Measurements from ENCODE around the gene FOLR2.
A peak's percentile ranks its signal among the peaks of the same experiment; 100 is the strongest.

FOLR2 gene

DNA sequence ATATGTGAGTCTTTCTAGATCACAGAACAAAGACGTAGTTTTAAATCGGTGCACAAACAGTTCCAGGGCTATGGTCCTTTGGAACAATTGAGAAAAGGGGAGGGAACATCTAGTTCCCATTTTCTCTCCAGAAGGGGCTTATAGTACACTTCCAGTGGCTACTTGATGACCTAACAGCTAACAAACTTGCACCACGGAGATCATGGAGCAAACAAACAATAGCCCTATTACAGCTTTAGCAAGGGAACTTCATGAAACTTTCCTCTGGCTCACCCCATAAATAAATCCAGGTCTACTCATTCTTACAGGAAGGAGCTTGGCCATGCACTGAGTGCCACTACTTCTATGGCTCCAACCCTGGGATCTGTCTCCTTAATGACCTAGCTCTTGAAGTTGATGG lies 8.3 kb upstream of the FOLR2 start:
- no peak for DNase-seq

DNA sequence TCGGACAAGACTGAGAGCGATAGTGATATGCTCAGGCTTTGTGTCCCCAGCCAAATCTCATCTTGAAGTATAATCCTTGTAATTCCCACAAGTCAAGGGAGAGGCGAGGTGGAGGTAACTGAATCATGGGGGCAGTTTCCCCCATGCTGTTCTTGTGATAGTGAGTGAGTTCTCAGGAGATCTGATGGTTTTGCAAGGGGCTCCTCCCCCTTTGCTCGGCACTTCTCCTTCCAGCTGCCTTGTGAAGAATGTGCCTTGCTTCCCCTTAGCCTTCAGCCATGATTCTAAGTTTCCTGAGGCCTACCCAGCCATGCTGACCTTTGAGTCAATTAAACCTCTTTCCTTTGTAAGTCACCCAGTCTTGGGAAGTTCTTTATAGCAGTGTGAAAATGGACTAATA lies 7.5 kb upstream of the FOLR2 start:
- DNase-seq = no peak

DNA sequence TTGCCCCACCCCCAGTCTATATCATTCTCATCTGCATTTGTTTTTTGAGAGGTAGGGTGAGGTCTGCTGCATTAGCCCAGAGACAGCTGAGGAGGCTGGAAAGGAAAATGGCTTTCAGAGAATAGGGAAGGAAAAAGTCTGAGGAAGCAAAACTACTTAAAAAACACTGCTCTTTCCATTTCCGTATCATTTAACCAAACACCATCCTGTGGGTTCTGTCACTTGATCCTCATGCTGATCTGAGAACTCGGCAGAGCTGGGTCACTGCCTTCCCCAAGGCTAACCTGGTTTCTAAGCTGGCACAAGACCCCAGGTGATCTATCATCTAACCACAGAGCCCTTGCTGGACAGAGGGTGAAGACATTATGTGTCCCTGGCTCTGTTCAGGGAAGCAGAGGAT lies 1.2 kb downstream of the FOLR2 start:
- DNase-seq = no peak

DNA sequence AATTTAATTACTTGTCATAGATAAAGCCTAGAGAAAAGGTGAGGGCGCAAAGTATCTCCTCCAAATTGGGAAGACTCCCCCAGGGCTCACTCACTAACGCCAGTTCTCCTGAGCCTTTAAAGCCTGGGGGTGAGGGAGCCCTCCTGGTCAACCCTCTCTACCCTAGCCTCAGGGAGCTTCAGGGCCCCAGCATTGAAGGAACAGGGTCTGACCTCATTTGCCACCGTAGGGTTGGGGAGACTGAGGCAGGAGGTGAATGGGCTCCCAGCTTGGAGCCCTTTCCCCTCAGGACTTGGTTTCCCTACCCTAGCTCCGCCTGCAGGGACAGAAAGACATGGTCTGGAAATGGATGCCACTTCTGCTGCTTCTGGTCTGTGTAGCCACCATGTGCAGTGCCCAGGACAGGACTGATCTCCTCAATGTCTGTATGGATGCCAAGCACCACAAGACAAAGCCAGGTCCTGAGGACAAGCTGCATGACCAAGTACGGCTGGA lies 1.7 kb downstream of the FOLR2 start:
- DNase-seq = no peak

DNA sequence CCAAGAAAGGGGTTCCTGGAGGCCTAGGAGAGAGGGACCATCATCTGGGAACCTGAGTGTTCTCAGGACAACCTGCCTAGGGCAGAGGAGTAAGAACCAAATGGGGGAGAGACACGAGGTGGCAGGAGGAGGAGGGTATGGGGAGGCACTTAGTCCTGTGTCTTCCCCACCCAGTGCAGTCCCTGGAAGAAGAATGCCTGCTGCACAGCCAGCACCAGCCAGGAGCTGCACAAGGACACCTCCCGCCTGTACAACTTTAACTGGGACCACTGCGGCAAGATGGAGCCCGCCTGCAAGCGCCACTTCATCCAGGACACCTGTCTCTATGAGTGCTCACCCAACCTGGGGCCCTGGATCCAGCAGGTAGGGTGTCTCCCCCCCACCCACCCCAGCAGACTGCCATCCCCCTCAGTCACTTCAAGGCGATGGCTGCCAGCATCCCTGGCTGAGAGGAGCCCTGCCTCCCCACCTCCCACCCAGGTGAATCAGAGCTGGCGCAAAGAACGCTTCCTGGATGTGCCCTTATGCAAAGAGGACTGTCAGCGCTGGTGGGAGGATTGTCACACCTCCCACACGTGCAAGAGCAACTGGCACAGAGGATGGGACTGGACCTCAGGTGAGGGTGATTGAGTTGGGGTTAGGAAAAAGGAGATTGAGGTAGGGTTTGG lies 4.2 kb downstream of the FOLR2 start:
- DNase-seq = no peak

DNA sequence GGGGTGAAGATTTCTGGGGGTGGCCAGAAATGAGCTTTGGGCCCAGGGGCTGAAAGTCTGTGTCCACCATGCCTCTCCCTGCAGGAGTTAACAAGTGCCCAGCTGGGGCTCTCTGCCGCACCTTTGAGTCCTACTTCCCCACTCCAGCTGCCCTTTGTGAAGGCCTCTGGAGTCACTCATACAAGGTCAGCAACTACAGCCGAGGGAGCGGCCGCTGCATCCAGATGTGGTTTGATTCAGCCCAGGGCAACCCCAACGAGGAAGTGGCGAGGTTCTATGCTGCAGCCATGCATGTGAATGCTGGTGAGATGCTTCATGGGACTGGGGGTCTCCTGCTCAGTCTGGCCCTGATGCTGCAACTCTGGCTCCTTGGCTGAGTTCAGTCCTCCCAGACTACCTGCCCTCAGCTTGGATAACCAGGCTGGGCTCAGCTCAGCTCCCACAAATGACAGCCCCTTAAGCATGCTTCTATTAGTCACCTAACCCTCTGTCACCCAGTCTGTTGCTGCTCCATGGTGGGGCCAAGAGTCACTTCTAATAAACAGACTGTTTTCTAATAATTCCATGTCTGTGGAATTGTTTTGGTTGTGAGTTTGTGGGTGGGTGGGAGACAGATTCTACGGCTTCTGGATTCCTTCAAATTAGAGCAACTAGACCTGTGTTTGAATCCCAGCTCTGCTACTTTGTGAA lies 4.9 kb downstream of the FOLR2 start:
- no peak for DNase-seq

DNA sequence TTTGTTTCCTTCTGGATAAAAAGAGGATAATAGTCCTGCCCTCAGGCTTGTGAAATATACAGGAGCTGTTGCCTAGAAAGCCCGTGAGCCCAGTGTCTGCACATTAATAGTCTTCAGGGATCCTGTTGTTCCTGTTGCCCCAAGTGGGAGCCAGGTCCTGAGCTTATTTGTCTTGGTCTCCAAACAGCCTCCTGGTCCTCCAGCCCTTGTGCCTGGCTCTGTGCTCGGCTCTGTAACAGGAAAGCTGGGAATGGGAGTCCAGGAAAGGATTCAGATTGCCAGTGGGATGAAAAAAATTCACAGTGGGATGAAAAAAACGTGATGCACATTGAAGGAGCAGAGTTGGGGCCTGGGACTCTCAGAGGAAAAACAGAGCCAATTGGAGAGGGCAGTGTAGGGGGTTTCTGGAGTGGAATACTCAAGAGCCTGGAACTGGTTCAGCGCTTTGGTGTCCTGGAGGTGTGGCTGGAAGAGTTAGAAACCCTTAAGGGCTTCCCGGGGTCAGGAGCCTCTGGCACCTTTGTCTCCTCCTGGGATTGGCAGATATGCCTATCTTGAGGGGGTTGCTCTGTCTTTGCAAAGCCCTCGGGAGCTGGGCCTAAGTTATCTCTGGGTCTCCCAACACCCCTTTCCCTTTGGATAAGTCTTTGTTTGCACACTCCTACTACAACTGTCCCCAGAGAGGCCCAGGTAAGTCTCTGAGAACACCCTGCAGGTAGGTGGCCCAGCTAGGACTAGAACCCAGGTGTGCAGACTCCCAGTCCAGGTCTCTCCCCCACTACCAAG lies 5.7 kb downstream of the FOLR2 start:
- DNase-seq = no peak

DNA sequence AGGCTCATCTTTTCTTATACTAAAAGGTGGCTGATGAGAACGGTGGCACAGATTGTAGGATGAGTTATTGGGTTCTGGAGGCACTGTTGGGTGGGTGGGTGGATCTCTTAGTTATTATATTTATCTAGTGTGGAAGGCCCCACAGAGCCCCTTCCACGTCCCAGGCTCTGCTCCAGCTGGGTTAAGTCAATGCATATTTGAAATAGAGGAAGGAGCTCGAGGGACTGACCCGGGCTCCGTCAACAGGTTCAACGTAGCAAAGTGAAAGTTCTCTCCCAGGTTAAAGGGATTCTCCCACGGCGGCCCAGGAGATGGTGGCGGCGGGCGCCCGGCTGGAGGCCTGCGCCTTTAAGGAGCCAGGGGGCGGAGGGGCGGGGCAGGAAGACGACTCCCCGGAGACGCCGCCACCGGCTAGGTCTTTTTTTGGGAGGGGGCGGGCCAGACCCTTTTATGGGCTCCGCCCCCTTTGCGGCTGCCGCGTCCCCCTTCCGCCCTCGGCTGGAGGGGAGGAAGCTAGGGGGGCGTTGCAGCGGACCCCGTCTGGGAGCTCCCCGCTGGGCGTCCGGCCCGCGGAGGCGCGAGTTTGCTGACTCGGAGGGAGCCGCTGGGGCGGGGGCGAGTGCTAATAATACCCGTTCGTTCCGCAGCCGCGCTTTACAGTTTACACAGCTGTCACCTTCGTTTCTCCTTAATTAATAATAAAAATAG lies 6.5 kb downstream of the FOLR2 start:
- peak; percentile 94 for DNase-seq

DNA sequence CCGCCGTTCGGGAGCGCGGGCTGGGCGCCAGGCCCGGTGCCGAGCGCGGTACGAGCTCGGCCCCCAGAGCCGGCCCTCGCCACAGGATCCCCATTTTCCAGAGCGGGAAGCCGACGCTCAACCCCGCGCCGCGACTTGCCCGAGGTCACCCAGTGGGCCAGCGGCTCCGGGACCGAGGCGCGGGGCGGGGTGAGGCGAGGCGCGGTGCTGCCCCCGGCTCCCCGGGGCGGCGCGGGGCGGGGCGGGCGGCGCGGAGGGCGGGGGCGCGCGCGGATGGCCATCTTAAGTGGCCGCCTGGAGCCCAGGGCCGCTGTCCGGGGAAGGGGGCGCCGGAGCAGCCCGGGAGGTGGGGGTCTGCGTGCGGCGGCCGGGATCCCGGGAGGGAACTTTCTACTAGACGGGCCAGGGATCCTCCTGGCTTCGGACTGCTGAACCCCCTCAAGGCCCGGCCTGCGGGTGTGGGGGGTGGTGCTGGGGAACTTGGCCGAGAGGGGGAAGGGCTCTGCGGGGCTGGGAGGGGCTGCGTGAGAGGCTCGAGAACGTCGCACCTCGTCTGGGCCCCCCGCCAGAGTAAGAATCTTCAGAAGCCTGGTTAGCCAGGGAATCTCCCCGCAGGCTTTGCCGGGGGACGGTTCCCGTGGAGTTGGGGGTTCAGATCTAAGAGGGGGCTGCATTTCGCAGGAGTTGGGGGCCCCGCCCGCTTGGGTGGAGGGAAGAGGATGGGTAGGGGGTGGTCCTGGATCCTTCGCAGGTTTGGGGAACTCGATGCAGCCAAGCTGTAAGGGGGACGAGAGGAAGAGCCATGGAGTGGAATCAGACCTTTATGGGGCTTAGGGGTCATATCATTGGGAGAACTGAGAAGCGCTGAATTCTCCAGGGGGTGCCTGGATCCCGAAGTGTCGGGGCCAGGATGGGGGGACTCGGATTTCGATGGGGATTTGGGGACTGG lies 7.3 kb downstream of the FOLR2 start:
- DNase-seq = peak; percentile 61

DNA sequence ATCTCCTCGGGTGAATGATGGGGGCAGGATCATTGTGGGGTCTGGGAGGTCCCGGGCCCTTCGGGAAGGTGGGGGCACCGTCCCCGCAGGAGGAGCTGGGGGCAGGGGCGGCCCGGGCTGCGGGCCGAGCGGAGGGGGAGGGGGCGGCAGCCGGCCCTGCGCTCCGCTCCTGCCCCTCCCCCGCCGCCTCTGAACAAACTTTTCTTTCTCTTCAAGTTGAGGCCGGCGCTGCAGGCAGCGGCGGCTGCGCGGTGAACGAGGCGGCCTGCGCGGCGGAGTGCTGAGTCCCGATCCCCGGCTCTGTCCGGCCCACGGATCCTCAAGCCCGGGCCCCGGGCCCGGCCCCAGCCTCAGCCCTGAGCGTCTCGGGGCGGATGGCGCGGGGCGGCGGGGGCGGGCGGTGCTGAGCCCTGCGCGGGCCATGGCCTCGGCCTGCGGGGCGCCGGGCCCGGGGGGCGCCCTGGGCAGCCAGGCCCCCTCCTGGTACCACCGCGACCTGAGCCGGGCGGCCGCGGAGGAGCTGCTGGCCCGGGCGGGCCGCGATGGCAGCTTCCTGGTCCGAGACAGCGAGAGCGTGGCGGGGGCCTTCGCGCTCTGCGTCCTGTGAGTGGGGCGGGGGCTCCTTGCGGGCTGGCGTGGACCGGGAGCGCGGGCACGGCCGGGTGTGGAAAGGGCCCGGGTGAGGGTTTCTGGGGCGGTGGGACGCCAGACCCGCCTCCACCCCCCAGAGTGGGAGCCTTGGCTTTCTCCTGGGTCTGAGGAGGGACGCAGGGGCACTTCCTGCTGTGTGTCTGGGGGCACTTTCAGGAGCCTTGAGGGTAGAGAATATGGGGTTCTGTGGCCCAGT lies 8.2 kb downstream of the FOLR2 start, which contains the start of gene INPPL1:
INPPL1 (plus strand) TSS at position 204 of the 847 bp plus-strand sequence; CDS start at position 422, 218 bp downstream.
- peak; percentile 32 for DNase-seq

DNA sequence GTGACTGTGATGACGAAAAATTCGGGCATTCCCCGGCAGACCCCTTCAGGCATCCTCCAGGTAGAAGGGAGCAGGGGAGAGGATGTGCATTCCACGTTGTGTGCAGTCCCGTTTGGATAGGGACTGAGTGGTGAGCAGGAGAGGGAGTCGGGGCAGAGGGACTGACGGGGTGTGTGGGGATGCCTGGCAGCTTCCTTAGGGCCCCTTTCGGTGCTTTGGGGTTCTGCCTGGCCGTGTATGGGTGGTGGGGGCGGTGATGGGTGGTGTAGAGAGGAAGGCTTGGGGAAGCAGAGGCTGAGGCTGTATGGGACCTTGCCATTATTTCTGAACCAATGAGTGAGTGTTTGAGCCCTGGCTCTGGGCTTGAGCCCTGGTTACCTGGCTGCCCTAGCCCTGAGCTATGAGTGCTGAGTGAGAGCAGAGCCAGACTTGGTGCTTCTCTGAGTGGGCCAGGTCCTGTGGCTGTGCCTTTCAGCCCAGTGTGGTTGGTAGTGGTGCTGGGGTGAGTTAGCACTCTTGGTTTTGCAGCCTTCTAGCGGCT lies 8.9 kb downstream of the FOLR2 start:
- DNase-seq = peak; percentile 49

DNA sequence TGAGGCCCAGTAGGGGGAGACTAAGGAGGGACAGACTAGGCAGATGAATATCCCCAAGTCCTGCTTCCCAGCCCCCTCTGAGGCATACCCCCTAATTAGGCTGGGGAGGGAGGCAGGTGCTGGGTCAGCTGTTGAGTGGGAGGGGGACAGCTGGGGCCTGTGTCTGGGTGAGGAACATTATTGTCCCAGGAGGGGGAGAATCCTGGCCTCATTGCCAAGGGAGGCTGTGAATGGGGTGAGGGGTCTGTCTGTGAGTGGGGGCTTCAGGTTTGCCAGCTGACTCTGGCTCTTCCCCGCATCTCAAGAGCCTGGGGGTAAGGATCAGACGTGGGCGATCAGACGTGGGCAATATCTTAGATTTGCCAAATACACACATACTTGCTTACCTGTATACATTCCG lies 10.1 kb downstream of the FOLR2 start:
- no peak for DNase-seq

DNA sequence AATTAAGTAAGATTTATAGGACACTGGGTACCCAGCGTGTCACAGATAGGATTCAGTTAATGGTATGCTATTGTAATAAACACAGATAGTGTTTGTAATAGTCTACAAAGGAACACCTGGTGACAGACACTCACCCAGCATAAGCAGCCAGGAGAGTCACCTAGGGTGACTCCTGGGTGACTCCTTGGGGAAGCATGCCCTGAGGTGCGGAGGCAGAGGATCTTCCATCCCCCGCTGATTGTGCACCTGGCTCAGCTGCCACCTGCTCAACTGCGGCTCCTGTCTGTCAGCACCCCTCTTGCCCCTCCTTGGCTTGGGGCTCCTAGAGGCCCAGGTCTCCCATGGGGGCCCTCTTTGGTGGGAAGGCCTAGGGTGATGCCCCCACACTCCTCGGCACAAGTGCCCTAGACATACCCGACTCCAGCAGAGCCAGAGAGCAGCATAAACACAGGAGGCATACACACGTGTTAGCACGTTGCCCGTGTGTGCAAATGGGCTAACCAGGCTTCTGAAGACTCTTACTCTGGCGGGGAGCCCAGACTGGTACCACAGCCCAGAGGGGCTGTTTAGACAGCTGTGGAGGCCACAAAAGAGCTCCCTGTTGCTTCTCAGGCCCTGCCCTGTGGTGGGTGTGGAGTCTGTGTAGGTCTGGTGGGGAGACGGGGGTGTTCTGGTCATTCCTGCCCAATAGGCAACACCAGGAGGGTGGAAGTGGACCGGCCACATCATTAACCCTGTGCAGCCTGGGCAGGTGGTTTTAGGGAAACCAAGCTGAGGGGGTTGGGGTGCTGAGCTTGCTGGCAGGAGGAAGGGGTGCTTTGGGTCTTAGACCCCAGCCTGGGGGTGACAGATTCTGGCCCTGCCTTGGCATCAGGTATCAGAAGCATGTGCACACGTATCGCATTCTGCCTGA lies 11.0 kb downstream of the FOLR2 start:
- DNase-seq = no peak

DNA sequence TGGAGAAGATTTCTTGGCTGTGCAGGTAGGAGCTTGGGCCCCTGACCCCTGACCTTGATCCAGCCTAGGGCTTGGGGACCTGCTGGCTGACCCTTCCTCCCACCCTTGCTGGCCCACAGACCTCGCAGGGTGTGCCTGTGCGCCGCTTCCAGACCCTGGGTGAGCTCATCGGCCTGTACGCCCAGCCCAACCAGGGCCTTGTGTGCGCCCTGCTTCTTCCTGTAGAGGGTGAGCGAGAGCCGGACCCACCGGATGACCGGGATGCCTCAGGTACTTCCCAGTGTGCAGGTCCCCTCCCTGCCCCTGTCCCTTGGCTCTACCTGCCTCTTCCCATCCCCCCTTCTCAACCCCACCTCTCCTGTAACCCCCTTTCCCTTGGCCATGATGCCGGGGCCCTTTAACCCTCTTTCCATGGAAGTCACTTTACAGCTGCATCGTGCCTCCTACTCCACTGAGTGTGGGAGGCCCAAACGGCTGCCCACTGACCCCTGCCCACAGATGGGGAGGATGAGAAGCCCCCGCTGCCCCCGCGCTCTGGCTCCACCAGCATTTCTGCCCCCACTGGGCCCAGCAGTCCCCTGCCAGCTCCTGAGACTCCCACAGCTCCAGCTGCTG lies 11.7 kb downstream of the FOLR2 start:
- no peak for DNase-seq

DNA sequence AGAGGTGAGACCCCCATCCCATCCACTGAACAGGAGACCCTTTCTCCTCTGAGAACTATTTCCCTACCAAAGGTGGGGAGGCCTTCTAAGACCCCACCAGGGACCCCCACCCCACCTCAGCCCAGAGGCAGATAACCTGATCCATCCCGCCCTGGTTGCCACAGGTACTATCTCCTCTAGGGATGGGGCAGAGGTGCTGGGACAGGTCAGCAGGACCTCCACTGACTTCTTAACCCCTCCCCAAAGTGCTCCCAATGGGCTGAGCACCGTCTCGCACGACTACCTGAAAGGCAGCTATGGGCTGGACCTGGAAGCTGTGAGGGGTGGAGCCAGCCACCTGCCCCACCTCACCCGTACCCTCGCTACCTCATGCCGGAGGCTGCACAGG lies 12.2 kb downstream of the FOLR2 start:
- no peak for DNase-seq

DNA sequence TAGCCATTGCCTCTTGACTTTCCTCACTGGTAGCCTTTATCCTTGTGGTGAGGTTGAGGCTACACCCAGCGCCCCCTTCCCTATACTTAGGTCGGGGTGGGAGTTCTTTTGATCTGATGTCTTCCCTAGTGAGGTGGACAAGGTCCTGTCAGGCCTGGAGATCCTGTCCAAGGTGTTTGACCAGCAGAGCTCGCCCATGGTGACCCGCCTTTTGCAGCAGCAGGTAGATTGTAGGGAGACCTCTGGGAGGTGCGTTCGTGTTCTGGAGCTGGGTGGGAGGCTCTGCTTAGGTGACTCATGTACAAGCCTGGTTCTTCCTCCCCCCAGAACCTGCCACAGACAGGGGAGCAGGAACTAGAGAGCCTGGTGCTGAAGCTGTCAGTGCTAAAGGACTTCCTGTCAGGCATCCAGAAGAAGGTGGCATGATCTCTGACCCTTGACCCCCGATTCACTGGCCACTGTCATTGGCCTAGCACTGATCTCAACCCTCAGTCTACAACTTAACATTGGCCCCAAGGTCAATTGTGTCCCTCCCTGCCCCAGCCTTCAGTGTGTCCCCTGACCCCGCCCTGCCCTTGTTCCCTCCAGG lies 12.8 kb downstream of the FOLR2 start:
- DNase-seq = no peak

DNA sequence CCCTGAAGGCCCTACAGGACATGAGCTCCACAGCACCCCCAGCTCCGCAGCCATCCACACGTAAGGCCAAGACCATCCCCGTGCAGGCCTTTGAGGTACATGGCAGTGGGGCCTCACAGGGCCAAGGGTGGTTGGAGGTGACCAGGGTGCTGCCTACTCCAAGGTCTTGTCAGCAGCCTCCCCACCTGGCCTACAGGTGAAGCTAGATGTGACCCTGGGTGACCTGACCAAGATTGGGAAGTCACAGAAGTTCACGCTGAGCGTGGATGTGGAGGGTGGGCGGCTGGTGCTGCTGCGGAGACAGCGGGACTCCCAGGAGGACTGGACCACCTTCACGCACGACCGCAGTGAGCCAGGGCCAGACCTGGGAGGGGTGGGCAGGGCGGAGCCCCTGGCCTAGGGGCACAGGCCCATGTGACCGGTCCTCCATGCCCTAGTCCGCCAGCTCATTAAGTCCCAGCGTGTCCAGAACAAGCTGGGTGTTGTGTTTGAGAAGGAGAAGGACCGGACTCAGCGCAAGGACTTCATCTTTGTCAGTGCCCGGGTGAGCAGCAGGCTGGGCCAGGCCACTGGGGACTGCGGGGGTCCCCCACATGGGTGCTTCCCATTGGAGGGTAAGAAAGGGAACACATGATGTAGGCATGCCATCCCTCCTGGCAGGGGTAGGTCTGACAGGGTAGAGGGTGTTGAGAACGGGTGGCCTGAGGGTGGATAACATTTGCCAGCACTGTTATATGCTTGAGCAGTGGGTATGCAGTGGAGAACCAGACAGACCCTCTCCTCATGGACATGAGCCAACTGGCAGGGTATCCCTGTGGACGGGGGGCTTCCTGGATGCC lies 13.6 kb downstream of the FOLR2 start:
- DNase-seq = no peak

Data from CD4-positive, alpha-beta T cell treated with Interleukin-17A for 1 hour (primary cell).